Thoracic aorta (tissue), 2 donors: ENCODE results near the gene MRPL32. TPM values are rescaled to one million over a fixed set of nuclear protein-coding genes. Genes with fewer than 3 reads are reported as not detected.
A peak's percentile ranks its signal among the peaks of the same experiment; 100 is the strongest.

Source experiments
- ATAC-seq: fragments of 150-250 bp; one replicate; pipeline ENCODE4 v1.8.0; 2017; ENCODE audit warnings: low read depth; ENCODE audit not compliant: insufficient number of reproducible peaks, low FRiP score
- DNase-seq: peaks from one replicate; pipeline ENCODE4 v3.0.0-alpha.2; 2020; ENCODE audit warnings: low spot score
- H3K27ac ChIP-seq, 2 donors: fragments of 200-600 bp; sonication (generic); 1 replicate in 1 of 2; 2 replicates in 1 of 2; pipeline ENCODE4 v1.5.1; 2016; ENCODE audit warnings: mild to moderate bottlenecking in 2 of 2, moderate library complexity in 2 of 2
- H3K27me3 ChIP-seq: fragments of 200-600 bp; sonication (generic); replicated peaks from 2 replicates; pipeline ENCODE4 v1.6.0; 2016; ENCODE audit warnings: mild to moderate bottlenecking; ENCODE audit not compliant: insufficient read depth
- H3K36me3 ChIP-seq: fragments of 200-600 bp; sonication (generic); one replicate; pipeline ENCODE4 v1.5.1; 2016
- H3K4me1 ChIP-seq, 2 donors: fragments of 200-600 bp; sonication (generic); 1 replicate in 1 of 2; 2 replicates in 1 of 2; pipeline versions ENCODE4 v1.5.1 to v1.6.0; 2016; ENCODE audit warnings: low read depth in 2 of 2, mild to moderate bottlenecking in 1 of 2; ENCODE audit not compliant: control insufficient read depth in 1 of 2
- H3K4me3 ChIP-seq: fragments of 200-600 bp; sonication (generic); 2 replicates; pipeline ENCODE4 v1.5.1; 2016; ENCODE audit warnings: mild to moderate bottlenecking
- H3K9me3 ChIP-seq: fragments of 200-600 bp; sonication (generic); 2 replicates; pipeline ENCODE4 v1.5.1; 2016
- CTCF ChIP-seq: fragments of 200-600 bp; sonication (generic); IDR thresholded peaks from one replicate; pipeline ENCODE4 v1.5.1; 2019; ENCODE audit warnings: antibody characterized with exemption
- total RNA-seq, 2 donors: library from RNA; depleted of rRNA; stranded (reverse); fragments of >200 nt; gene quantifications; one replicate each; pipeline versions ENCODE4 v1.1.0 to v1.2.3, GENCODE V29; 2016

MRPL32 gene
- total RNA-seq, 2 donors from 2014 or later = 38.3 to 54.8 TPM

GRCh38 chr7:42964293-42964692, 32.1 kb downstream of the MRPL32 start:
- ATAC-seq (no peak), DNase-seq (no peak)
- Histone ChIP-seq H3K27ac (no peak overlapping the region), H3K27me3 (no peaks in the 10 kb centered on the region), H3K4me1 (no peaks in the 10 kb centered on the region), H3K36me3 (no peaks in the 10 kb centered on the region), H3K9me3 (no peaks in the 10 kb centered on the region), H3K4me3 (no peak overlapping the region)
- TF ChIP-seq CTCF = no peak

- H3K27me3 ChIP-seq = no peaks in the 10 kb centered on the region
- H3K36me3 ChIP-seq = no peaks in the 10 kb centered on the region
- H3K4me1 ChIP-seq = no peaks in the 10 kb centered on the region
- no peak overlapping the region for H3K27ac ChIP-seq
- DNase-seq (no peak), ATAC-seq (no peak)
- no peak overlapping the region for H3K4me3 ChIP-seq
- H3K9me3 ChIP-seq = no peaks in the 10 kb centered on the region
- no peak for TF ChIP-seq CTCF
These were observed 33.0 kb downstream of the MRPL32 start for GRCh38 chr7:42964849-42965805.

DNA sequence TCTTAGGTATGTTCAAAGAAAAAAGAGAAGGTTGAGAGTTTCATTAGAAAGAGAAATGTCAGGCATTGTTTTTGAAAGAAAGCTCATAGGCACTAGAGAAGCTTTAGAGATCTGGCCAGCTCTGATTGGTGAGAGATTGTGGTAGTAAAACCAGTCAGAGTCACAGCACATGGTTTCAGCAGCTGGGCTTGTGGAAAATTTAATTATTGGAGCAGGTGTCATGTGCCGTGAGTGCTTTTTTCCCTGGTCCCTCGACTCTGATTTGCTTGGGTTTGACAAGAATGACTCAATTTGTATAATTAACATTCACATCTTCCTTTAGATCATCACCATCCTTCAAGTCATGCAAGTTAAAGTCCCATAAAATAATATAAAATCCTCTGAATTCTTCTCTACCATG, 35.2 kb downstream of the MRPL32 start:
- H3K27ac ChIP-seq = no peak overlapping the region
- peaks cover 0 to 2% of the 10 kb centered on the region in 2 donors for H3K4me1 ChIP-seq
- no peaks in the 10 kb centered on the region for H3K36me3 ChIP-seq
- no peaks in the 10 kb centered on the region for H3K27me3 ChIP-seq
- H3K9me3 ChIP-seq = no peaks in the 10 kb centered on the region
- ATAC-seq (no peak), DNase-seq (no peak)
- no peak for TF ChIP-seq CTCF
- H3K4me3 ChIP-seq = no peak overlapping the region

- DNase-seq = peak; percentile 13
- H3K4me1 ChIP-seq = peaks cover 0 to 5% of the 10 kb centered on the region in 2 donors
- H3K4me3 ChIP-seq = peak overlapping the region; percentile 1
- no peaks in the 10 kb centered on the region for H3K36me3 ChIP-seq
- ATAC-seq = peak; percentile 88
- no peaks in the 10 kb centered on the region for H3K27me3 ChIP-seq
- no peaks in the 10 kb centered on the region for H3K9me3 ChIP-seq
- H3K27ac ChIP-seq = peak overlapping the region; percentile 7 to 51
- no peak for TF ChIP-seq CTCF
These were observed 40.7 kb downstream of the MRPL32 start for GRCh38 chr7:42972699-42973500.

GRCh38 chr7:42976371-42976770, 44.2 kb downstream of the MRPL32 start:
- ATAC-seq (no peak), DNase-seq (no peak)
- Histone ChIP-seq H3K36me3 (no peaks in the 10 kb centered on the region), H3K27me3 (no peaks in the 10 kb centered on the region), H3K4me1 (peaks cover 0 to 5% of the 10 kb centered on the region in 2 donors), H3K4me3 (no peak overlapping the region), H3K9me3 (no peaks in the 10 kb centered on the region), H3K27ac (no peak overlapping the region)
- TF ChIP-seq CTCF = no peak
